ENCODE results near the gene CNST. TPM values are rescaled to one million over a fixed set of nuclear protein-coding genes. Genes with fewer than 3 reads are reported as not detected.

Gene CNST
- total RNA-seq, 1 donor from 2014 or later = 12.3 TPM

DNA sequence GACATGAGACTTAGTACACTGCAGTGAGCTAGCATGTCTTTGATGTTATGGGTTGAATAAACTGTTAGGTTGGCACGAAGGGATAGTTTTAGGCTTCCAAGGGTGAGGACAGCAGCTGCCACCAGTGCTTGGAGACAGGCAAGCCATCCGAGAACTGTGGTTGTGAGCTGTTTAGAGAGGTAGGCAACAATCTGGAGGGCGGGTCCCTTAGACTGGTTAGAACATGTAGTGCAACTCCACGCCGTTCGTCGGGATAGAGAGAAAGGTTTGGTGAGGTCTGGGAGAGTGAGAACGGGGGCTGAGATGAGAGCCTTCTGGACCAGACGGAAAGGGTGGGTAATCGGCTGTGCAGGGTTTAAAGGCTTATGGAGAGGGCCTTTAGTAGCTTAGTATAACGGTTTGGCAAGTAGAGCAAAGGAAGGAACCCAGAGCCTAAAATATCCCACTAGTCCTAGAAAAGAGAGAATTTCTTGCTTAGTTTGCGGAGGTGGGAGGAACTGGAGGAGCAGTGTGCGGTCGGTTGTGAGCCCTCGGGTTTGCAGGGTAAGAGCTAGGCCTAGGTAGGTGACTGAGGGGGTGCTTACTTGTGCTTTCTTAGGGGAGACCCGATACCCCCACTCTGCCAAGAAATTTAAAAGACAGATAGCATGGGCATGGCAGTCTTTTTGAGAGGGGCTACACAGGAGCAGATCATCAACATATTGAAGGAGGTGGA, 72.8 kb downstream of the CNST start:
- no peak overlapping the region for H3K4me3 ChIP-seq (ENCODE audit: low read depth, low read length)
- TF ChIP-seq, protein P1, sequence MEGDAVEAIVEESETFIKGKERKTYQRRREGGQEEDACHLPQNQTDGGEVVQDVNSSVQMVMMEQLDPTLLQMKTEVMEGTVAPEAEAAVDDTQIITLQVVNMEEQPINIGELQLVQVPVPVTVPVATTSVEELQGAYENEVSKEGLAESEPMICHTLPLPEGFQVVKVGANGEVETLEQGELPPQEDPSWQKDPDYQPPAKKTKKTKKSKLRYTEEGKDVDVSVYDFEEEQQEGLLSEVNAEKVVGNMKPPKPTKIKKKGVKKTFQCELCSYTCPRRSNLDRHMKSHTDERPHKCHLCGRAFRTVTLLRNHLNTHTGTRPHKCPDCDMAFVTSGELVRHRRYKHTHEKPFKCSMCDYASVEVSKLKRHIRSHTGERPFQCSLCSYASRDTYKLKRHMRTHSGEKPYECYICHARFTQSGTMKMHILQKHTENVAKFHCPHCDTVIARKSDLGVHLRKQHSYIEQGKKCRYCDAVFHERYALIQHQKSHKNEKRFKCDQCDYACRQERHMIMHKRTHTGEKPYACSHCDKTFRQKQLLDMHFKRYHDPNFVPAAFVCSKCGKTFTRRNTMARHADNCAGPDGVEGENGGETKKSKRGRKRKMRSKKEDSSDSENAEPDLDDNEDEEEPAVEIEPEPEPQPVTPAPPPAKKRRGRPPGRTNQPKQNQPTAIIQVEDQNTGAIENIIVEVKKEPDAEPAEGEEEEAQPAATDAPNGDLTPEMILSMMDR (IDR thresholded peaks at IDR 0.05; ENCODE audit: insufficient read depth, low read length, poor library complexity, severe bottlenecking) = no peak
- H3K27me3 ChIP-seq (ENCODE audit: control insufficient read depth, insufficient read depth, low read length) = no peaks in the 10 kb centered on the region
- no peaks in the 10 kb centered on the region for H3K36me3 ChIP-seq (ENCODE audit: control insufficient read depth, insufficient read depth, low read length)
- no peak for DNase-seq (ENCODE audit: low read depth)

DNA sequence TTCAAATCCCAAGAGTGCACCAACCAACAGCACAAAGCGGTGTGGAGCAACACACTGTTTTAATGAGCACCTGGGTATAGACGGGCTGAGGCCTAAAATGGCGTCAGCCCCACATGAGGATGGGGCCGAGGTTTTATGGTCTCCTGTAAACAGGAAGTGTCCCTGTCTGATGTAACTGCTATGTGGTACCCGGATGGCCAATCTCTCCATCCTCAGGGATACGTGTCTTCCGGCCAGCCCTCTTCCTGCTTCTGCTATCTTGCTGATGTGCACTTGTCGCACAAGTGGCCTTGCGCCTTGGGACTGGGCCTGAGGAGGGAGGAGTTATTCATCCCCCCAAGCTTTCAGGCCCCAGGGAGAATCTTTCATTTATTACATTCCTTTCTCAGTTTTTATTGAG, 73.5 kb downstream of the CNST start:
- H3K36me3 ChIP-seq (ENCODE audit: control insufficient read depth, insufficient read depth, low read length) = no peaks in the 10 kb centered on the region
- TF ChIP-seq, protein P1 (IDR thresholded peaks at IDR 0.05; ENCODE audit: insufficient read depth, low read length, poor library complexity, severe bottlenecking) = no peak
- no peaks in the 10 kb centered on the region for H3K27me3 ChIP-seq (ENCODE audit: control insufficient read depth, insufficient read depth, low read length)
- no peak for DNase-seq (ENCODE audit: low read depth)
- H3K4me3 ChIP-seq (ENCODE audit: low read depth, low read length) = no peak overlapping the region

DNA sequence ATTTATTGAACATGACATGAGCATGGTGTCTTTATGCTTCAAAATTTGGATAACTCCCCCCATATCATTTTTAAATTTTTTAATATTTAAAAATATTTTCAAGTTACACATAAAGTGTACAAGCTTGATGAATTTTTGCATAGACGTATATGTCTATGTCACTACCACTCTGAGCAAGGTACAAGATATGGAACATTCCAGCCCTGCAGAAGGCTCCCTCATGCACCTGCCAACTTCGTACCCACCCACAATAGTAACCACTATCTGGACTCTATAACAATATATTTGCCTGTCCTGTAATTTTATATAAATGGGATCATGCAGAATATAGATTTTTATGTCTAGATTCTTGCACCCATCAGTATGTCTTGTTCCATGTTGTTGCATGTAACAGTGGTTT, 74.5 kb downstream of the CNST start:
- Histone ChIP-seq H3K4me3 (ENCODE audit: low read depth, low read length) (no peak overlapping the region), H3K27me3 (ENCODE audit: control insufficient read depth, insufficient read depth, low read length) (no peaks in the 10 kb centered on the region), H3K36me3 (ENCODE audit: control insufficient read depth, insufficient read depth, low read length) (peaks cover 1% of the 10 kb centered on the region)
- DNase-seq (ENCODE audit: low read depth) = no peak
- TF ChIP-seq, protein P1 (IDR thresholded peaks at IDR 0.05; ENCODE audit: insufficient read depth, low read length, poor library complexity, severe bottlenecking) = no peak

DNA sequence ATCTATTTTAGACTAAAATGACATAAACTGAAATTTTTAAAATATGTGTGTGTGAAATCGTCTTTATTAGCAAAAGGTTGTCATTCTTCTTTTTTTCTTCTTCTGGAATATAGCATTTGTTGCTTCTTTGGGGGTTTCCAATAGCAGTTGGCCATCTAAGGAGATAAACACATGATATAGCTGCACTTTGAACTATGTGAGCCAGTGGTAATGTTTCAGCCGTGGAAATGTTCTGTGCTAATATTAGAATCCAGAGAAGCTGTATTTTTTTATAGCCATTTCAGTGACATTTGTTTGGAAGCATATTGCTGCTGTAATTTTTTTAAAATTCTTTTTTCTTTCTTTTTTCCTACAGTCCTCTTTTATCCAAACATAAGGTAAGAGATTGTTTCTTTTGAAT, 75.1 kb downstream of the CNST start:
- Histone ChIP-seq H3K27me3 (ENCODE audit: control insufficient read depth, insufficient read depth, low read length) (no peaks in the 10 kb centered on the region), H3K36me3 (ENCODE audit: control insufficient read depth, insufficient read depth, low read length) (peaks cover 1% of the 10 kb centered on the region), H3K4me3 (ENCODE audit: low read depth, low read length) (no peak overlapping the region)
- DNase-seq (ENCODE audit: low read depth) = no peak
- TF ChIP-seq, protein P1 (IDR thresholded peaks at IDR 0.05; ENCODE audit: insufficient read depth, low read length, poor library complexity, severe bottlenecking) = no peak

DNA sequence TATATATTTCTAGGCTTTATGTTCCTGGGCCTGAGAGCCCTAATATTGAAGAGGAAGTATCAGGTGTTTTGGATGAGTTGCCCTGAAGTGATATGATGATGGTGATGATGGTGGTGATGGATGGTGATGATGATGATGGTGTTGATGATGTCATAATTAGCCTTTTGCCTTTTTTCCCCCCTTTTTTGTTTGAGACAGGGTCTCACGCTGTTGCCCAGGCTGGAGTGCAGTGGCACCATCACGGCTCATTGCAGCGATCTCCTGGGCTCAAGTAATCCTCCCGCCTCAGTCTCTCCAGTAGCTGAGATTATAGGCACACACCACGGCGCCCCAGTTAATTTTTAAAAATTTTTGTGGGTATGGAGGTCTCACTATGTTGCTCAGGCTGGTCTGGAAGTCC, 76.5 kb downstream of the CNST start:
- no peak for DNase-seq (ENCODE audit: low read depth)
- TF ChIP-seq, protein P1 (IDR thresholded peaks at IDR 0.05; ENCODE audit: insufficient read depth, low read length, poor library complexity, severe bottlenecking) = no peak

DNA sequence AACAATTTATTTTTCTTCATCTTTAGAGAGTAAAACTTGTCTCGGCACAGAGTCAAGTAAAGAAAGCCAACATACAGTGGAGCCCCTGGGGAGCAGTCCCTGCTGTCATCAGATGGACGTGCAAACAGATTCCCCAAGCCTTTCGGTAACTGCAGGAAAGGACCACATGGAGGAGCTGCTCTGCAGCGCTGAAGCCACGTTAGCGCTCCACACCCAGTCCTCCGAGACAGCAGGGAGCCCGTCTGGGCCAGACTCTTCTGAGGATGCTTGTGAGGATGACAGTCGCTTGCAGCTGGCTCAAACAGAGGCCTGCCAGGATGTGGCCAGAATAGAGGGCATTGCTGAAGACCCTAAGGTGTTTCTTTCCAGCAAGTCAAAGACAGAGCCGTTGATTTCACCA, 80.9 kb downstream of the CNST start:
- Histone ChIP-seq H3K36me3 (ENCODE audit: control insufficient read depth, insufficient read depth, low read length) (peaks cover 1% of the 10 kb centered on the region), H3K4me3 (ENCODE audit: low read depth, low read length) (no peak overlapping the region), H3K27me3 (ENCODE audit: control insufficient read depth, insufficient read depth, low read length) (no peaks in the 10 kb centered on the region)
- no peak for DNase-seq (ENCODE audit: low read depth)
- TF ChIP-seq, protein P1 (IDR thresholded peaks at IDR 0.05; ENCODE audit: insufficient read depth, low read length, poor library complexity, severe bottlenecking) = peak; percentile 45

More for the DNA sequence above, 76.5 kb downstream of the CNST start:
- Histone ChIP-seq H3K27me3 (ENCODE audit: control insufficient read depth, insufficient read depth, low read length) (no peaks in the 10 kb centered on the region), H3K36me3 (ENCODE audit: control insufficient read depth, insufficient read depth, low read length) (peaks cover 1% of the 10 kb centered on the region), H3K4me3 (ENCODE audit: low read depth, low read length) (no peak overlapping the region)

Data from kidney epithelial cell (primary cell).